Smooth muscle cell (in vitro differentiated cells): ENCODE data around the gene ABHD10. TPM values are rescaled to one million over a fixed set of nuclear protein-coding genes. Genes with fewer than 3 reads are reported as not detected.
A peak's percentile ranks its signal among the peaks of the same experiment; 100 is the strongest.

ENCODE experiments used
- DNase-seq: peaks from one replicate; lab custom pipeline; 2025; ENCODE audit not compliant: unreplicated experiment; lab: John Stamatoyannopoulos, UW
- H2AFZ ChIP-seq: fragments of 200-600 bp; sonication (generic); 2 replicates; pipeline ENCODE4 v1.6.0; 2016; ENCODE audit warnings: antibody characterized with exemption, low read depth, mild to moderate bottlenecking
- H3F3A ChIP-seq: fragments of 200-600 bp; sonication (generic); 2 replicates; pipeline ENCODE4 v1.6.0; 2017; ENCODE audit warnings: antibody characterized with exemption, low read depth
- H3K27ac ChIP-seq: fragments of 200-600 bp; sonication (generic); 2 replicates; pipeline ENCODE4 v1.5.1; 2016; ENCODE audit warnings: low read depth, mild to moderate bottlenecking
- H3K27me3 ChIP-seq: fragments of 200-600 bp; sonication (generic); 2 replicates; pipeline ENCODE4 v1.6.1; 2016; ENCODE audit warnings: low read depth, mild to moderate bottlenecking
- H3K36me3 ChIP-seq: fragments of 200-600 bp; sonication (generic); 2 replicates; pipeline ENCODE4 v1.5.1; 2016; ENCODE audit warnings: low read depth
- H3K4me1 ChIP-seq: fragments of 200-600 bp; sonication (generic); 2 replicates; pipeline ENCODE4 v1.5.1; 2016; ENCODE audit warnings: low read depth
- H3K4me2 ChIP-seq: fragments of 200-600 bp; sonication (generic); 2 replicates; pipeline ENCODE4 v1.6.0; 2016; ENCODE audit warnings: mild to moderate bottlenecking
- H3K4me3 ChIP-seq: fragments of 200-600 bp; sonication (generic); 2 replicates; pipeline ENCODE4 v1.5.1; 2016; ENCODE audit warnings: mild to moderate bottlenecking
- H3K79me2 ChIP-seq: fragments of 200-600 bp; sonication (generic); 2 replicates; pipeline ENCODE4 v1.6.0; 2016; ENCODE audit warnings: low read depth, mild to moderate bottlenecking
- H3K9ac ChIP-seq: fragments of 200-600 bp; sonication (generic); 2 replicates; pipeline ENCODE4 v1.6.0; 2016; ENCODE audit warnings: low read depth
- H3K9me3 ChIP-seq: fragments of 200-600 bp; sonication (generic); replicated peaks from 2 replicates; pipeline ENCODE4 v1.5.1; 2016; ENCODE audit warnings: low read depth
- H4K20me1 ChIP-seq: fragments of 200-600 bp; sonication (generic); 2 replicates; pipeline ENCODE4 v1.6.0; 2016; ENCODE audit warnings: low read depth
- CTCF ChIP-seq: fragments of 200-600 bp; sonication (generic); IDR thresholded peaks from 2 replicates; pipeline ENCODE4 v1.5.1; 2017; ENCODE audit warnings: borderline replicate concordance, mild to moderate bottlenecking, antibody characterized with exemption; ENCODE audit not compliant: insufficient read depth, poor library complexity, severe bottlenecking
- WGBS: methylation state at CpG from one replicate; pipeline ENCODE4 v1.1.7; 2016; ENCODE audit warnings: low lambda C conversion rate; 5-methylcytosine and 5-hydroxymethylcytosine counted together
- polyA plus RNA-seq: library from polyadenylated mRNA; unstranded; fragments of >200 nt; fragmentation: Nextera tagmentation; extraction: Ambion mirVana; gene quantifications from 2 replicates; pipeline ENCODE4 v1.2.1, GENCODE V29; 2016
- total RNA-seq: library from RNA; depleted of rRNA; stranded (reverse); fragments of >200 nt; gene quantifications from 2 replicates; pipeline ENCODE4 v1.2.3, GENCODE V29; 2014

Gene ABHD10
- total and polyA plus RNA-seq, 2 experiments from 2014 or later: 44.1 to 44.9 TPM

- WGBS: 77% methylated on average over 6 of the region's 6 CpGs
- H3K4me1 ChIP-seq: peaks cover 4% of the 10 kb centered on the region
- no peak for TF ChIP-seq CTCF
Observed at GRCh38 chr3:112011376-112011940, 32.6 kb downstream of the ABHD10 start.

DNA sequence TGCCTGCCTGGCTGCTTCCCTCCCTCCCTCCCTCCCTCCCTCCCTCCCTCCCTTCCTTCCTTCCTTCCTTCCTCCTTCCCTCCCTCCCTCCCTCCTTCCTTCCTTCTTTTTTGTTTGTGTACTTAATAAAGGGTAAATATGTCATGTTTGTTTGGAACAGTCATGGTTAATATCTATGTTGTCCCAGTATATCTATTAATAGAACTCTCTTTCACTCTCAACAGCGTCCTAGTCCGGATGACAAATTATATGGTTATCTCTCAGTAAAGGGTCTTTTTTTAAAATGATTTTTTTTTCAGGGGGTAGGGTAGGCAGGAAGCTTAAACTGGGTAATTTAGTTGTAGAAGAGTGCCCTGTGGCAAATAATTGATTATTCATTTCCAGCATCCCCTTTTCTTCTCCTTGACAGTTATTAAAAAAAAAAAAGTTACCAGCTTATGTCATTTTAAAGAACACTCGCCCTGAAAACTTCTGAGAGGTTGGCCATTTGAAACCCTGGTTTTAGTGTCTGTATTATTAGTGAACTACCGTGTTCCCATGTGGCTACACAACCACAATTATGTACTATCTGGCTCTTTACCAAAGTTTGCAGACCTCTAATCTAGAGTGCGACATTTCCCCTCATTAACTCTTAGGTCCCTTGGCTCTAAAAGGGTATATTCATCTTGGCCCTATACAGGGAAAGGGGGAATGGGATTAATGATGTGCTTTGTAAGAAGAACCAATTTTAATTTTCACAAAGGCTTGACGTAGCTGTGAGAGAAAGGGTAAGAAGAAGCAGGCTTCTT is 33.6 kb downstream of the ABHD10 start:
- Histone ChIP-seq H3K27me3 (no peaks in the 10 kb centered on the region), H4K20me1 (no peaks in the 10 kb centered on the region), H2AFZ (peak overlapping the region; percentile 51), H3K4me1 (peaks cover 4% of the 10 kb centered on the region), H3K27ac (peak overlapping the region; percentile 34), H3K9ac (no peak overlapping the region), H3K79me2 (no peaks in the 10 kb centered on the region), H3K4me2 (peak overlapping the region; percentile 67), H3K36me3 (no peaks in the 10 kb centered on the region), H3K4me3 (no peak overlapping the region), H3K9me3 (no peaks in the 10 kb centered on the region), H3F3A (no peaks in the 10 kb centered on the region)
- WGBS: 37% methylated on average over 6 of the region's 6 CpGs
- TF ChIP-seq CTCF: no peak
- DNase-seq: no peak

More at GRCh38 chr3:112011376-112011940, 32.6 kb downstream of the ABHD10 start:
- DNase-seq: no peak
- Histone ChIP-seq H3K27ac (no peak overlapping the region), H3K4me2 (no peak overlapping the region), H3F3A (peaks cover 3% of the 10 kb centered on the region), H3K36me3 (no peaks in the 10 kb centered on the region), H3K9ac (no peak overlapping the region), H3K79me2 (no peaks in the 10 kb centered on the region), H4K20me1 (no peaks in the 10 kb centered on the region), H3K27me3 (no peaks in the 10 kb centered on the region), H2AFZ (no peak overlapping the region), H3K4me3 (no peak overlapping the region), H3K9me3 (no peaks in the 10 kb centered on the region)

DNA sequence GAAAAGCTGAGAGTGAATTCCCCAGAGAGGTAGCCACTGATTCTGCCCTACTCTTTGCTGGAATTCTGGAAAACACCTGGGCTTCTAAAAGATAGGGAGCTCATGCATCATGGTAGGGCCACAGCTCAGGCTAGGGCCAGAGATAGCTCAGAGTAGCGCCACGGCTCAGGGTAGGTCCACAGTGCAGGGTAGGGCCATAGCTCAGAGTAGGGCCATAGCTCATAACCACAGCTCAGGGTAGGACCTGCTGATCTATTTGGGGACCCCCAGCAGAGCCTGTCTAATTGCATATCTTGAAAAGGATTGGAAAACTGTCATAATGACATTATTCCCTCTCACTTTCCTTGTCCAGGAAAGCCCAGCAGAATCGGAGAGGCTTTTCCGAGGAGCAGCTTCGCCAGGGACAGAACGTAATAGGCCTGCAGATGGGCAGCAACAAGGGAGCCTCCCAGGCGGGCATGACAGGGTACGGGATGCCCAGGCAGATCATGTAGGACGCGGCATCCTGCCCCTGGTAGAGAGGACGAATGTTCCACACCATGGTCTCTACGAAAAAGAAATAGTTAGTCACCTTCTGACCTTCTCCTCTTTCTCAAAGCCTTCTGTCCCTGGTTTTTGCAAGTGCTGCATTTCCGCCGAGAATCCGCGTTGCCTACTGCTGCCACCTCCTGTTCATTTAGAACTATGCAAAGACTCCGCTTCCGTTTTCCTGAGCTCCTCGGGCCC is 34.4 kb downstream of the ABHD10 start:
- 43% methylated on average over 19 of the region's 19 CpGs for WGBS
- peak; percentile 14 for DNase-seq
- Histone ChIP-seq H3K79me2 (no peaks in the 10 kb centered on the region), H3K4me1 (peaks cover 4% of the 10 kb centered on the region), H2AFZ (peak overlapping the region; percentile 51), H3K9ac (no peak overlapping the region), H3K36me3 (no peaks in the 10 kb centered on the region), H3K9me3 (no peaks in the 10 kb centered on the region), H4K20me1 (no peaks in the 10 kb centered on the region), H3K4me2 (no peak overlapping the region), H3F3A (no peaks in the 10 kb centered on the region), H3K4me3 (no peak overlapping the region), H3K27ac (peak overlapping the region; percentile 34), H3K27me3 (no peaks in the 10 kb centered on the region)
- TF ChIP-seq CTCF: peak; percentile 69
